AG10803 (cell line): ENCODE measurements around the gene STN1.

Source experiments
- DNase-seq: peaks from one replicate; pipeline ENCODE4 v3.0.0; 2010; ENCODE audit warnings: low read depth
- H3K4me3 ChIP-seq: 2 replicates; pipeline ENCODE4 v1.5.1; 2011; ENCODE audit warnings: mild to moderate bottlenecking, low read length, control low read depth
- TF ChIP-seq, protein P1 (sequence below): conservative IDR thresholded peaks from 2 replicates; pipeline ENCODE4 v1.5.1; 2011; ENCODE audit warnings: mild to moderate bottlenecking, low read length, control low read depth, inconsistent platforms

Gene STN1

DNA sequence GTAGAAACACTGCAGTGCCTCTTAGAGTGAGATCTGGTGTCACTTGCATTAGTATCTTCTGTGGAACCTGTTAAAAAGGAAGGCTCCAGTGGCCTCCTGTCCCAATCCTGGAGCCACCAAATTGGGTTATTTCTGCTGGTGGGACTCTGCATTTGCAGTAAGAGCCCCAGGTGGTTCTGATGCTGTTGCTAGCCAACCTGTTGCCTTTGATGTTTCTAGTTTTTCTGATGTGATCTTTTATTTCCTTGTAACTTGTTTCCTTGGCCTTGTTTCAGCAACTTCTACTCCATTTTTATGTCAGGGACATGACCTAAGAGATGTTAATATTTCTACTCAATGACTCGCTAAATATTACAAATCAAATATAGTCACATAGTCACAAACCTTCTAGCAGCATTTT lies 12.5 kb upstream of the STN1 start:
- no peak overlapping the region for H3K4me3 ChIP-seq
- TF ChIP-seq, protein P1, sequence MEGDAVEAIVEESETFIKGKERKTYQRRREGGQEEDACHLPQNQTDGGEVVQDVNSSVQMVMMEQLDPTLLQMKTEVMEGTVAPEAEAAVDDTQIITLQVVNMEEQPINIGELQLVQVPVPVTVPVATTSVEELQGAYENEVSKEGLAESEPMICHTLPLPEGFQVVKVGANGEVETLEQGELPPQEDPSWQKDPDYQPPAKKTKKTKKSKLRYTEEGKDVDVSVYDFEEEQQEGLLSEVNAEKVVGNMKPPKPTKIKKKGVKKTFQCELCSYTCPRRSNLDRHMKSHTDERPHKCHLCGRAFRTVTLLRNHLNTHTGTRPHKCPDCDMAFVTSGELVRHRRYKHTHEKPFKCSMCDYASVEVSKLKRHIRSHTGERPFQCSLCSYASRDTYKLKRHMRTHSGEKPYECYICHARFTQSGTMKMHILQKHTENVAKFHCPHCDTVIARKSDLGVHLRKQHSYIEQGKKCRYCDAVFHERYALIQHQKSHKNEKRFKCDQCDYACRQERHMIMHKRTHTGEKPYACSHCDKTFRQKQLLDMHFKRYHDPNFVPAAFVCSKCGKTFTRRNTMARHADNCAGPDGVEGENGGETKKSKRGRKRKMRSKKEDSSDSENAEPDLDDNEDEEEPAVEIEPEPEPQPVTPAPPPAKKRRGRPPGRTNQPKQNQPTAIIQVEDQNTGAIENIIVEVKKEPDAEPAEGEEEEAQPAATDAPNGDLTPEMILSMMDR, result no peak
- DNase-seq, result no peak

DNA sequence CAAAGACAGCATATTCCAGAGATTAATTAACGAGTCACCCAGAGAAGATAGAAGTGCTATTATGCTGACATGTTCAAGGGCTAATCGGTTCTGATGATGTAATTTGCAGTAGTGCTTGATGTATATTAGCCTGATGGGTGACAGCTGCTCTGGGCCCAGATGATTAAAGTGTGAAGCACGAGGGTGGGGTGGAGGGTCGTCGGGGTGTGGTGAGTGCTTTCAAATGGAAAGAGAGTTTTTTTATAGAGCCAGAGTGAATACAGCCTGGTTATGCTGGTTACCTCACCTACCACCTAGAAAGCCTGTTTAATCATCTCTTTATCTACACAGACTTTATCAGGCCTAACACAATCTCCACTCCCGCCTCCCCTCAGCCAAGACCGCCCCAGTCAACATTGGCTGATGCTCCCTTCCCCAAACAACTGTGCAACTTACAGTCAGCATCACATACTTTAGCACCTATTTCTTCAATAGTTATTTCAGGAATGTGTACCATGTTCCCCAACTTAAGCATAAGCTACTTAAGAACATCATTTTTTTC lies 11.5 kb upstream of the STN1 start:
- DNase-seq, result peak; percentile 3
- TF ChIP-seq, protein P1, result no peak
- H3K4me3 ChIP-seq, result no peak overlapping the region

DNA sequence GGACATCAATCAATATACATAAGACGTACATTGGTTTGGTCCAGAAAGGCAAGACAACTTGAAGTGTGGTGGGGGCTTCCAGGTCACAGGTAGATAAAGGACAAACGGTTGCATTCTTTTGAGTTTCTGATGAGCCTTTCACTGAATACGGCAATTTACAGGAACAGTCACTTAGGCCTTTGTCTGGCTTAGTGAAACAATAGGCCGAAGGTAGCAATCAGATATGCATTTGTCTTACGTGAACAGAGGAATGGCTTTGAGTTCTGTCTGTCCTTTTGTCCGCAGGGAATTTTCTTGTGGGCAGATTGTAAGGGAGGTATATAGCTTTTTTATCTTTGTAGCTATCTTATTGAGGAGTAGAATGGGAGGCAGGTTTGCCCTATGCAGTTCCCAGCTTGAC lies 10.8 kb upstream of the STN1 start:
- no peak overlapping the region for H3K4me3 ChIP-seq
- no peak for DNase-seq
- TF ChIP-seq, protein P1, result no peak

DNA sequence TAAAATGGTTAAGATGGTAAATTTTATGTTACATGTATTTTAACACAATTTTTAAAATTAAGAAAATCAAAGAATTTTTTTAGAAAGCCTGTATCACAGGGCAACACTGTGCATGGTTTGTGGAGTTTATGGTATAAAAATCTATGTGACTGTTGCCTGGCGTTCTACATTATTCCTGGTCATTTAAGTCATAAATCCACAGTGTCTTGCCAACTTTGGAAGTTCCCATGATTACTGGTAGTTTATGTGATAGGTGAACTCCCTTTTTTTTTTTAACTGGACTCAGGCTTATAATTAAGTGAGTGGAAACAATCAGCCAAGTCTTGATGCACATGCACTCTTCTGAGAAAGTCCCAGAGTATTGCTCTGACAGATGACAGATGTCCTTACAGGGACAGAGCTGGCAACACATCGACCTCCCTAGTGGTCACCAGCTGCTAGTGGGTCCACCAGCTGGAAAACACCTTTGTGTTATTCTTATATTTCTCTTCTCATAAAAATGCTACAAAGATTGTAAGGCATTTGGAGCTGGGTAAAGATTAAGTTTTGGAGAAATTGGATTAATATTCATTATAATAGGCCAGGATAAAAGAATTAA lies 8.8 kb upstream of the STN1 start:
- TF ChIP-seq, protein P1, result no peak
- H3K4me3 ChIP-seq, result no peak overlapping the region
- no peak for DNase-seq

DNA sequence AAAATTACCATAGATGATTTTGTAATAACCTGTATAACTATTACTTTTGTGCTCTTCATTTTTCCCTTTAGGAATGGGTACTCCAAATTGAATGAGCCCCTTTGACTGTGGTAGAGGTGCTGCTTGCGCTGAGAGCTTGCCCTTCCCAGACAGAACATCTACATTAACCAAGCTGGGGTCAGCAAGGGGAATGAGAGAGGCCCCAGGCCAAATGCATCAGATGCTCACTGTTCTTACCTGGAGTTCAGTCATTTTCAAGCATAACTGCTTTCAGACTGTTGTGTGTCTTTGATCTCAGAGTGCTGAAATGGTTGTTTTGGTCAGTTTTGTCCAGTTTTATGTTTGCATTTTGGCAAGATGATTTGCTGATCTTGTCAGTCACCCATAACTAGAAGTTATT lies 7.6 kb upstream of the STN1 start:
- no peak overlapping the region for H3K4me3 ChIP-seq
- no peak for DNase-seq
- TF ChIP-seq, protein P1, result no peak

DNA sequence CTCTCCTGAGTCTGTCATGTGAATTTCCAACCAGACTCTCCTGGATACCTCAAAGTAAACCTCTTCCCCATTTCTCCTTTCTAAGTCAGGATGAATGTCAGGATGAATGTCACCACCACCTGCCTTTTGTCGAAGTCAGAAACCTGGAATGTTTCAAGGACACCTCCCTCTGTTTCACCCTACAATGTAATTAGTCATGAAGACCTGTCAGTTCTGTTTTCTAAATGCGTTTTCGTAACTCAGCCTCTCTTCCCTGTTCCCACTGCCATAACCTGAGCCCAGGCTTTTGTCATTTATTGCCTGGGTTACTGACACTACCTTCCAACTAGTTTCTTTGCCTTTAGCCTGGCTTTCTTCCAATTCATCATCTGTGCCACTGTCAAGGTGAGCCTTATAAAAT lies 5.5 kb upstream of the STN1 start:
- no peak for DNase-seq
- TF ChIP-seq, protein P1, result no peak
- no peak overlapping the region for H3K4me3 ChIP-seq

DNA sequence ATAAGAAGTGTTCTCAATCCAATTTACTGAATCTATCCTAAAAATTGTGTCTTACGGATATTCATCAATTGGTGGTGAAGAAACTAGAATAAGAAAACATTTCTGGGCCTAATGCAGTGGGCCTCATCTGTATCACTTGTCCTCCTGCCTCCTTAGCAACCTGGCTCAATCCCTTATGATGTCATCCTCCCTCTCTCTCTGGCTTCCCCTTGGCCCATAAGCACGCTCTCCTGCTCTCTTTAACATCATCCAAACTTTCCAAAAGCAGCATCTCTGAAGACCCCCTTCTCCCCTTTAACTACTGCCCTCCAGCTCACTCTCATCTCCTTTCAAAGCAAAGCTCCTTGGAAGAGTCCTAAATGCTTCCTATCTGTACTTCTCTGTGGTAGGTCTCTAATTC lies 4.7 kb upstream of the STN1 start:
- TF ChIP-seq, protein P1, result no peak
- no peak for DNase-seq
- no peak overlapping the region for H3K4me3 ChIP-seq
